ENCODE results near the gene NOTO. TPM values are rescaled to one million over a fixed set of nuclear protein-coding genes. Genes with fewer than 3 reads are reported as not detected.

The NOTO gene
- total and polyA plus RNA-seq, 10 of the 15 experiments (the other 5 are each of a cell fraction or from before 2014, with no cell fraction given): not detected

DNA sequence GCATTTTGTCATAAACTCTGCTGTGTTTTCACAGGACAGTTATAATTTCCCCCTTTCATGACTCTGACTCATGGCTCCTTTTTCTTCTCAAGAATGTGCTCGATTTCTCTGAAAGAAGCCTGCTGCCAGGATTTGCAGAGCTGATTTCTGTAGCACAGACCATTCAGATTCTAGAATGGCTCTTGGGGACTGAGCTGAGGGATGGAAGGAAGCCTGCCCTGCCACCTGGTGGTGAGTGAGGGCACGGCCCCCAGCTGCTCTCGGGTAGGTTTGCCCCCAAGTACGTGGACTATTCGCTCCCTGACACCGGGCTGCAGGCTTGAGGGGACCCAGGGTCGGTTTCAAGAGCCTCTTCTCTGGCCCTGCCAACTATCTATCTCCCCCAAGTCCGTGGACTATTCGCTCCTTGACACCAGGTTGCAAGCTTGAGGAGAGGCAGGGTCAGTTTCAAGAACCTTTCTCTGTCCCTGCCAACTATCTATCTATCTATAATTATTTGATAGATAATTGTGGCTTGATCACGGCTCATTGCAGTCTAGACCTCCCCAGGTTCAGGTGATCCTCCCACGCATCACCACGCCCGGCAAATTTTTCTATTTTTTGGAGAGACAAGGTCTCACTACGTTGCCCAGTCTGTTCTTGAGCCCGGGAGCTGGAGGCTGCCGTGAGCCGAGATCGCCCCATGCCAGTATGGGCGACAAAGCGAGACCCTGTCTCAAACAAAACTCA, 10.2 kb downstream of the NOTO start:
- peak; percentile 92 for FAIRE-seq
- H3K4me3 ChIP-seq: no peak overlapping the region
- TF ChIP-seq, protein P1, sequence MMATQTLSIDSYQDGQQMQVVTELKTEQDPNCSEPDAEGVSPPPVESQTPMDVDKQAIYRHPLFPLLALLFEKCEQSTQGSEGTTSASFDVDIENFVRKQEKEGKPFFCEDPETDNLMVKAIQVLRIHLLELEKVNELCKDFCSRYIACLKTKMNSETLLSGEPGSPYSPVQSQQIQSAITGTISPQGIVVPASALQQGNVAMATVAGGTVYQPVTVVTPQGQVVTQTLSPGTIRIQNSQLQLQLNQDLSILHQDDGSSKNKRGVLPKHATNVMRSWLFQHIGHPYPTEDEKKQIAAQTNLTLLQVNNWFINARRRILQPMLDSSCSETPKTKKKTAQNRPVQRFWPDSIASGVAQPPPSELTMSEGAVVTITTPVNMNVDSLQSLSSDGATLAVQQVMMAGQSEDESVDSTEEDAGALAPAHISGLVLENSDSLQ (IDR thresholded peaks at IDR 0.05): no peak
- no peak for TF ChIP-seq SUZ12 (IDR thresholded peaks at IDR 0.05; ENCODE audit: unreplicated experiment)
- no peak for TF ChIP-seq ZNF622 (IDR thresholded peaks at IDR 0.05)
- 0 out of 2 replicates have a peak, but pooled peaks have one; percentile 7 for TF ChIP-seq NR2C1 (IDR thresholded peaks at IDR 0.05)
- TF ChIP-seq RAD21 (IDR thresholded peaks at IDR 0.05; ENCODE audit: insufficient read depth, low read depth, low read length): peak; percentile 63
- TF ChIP-seq, protein P2, sequence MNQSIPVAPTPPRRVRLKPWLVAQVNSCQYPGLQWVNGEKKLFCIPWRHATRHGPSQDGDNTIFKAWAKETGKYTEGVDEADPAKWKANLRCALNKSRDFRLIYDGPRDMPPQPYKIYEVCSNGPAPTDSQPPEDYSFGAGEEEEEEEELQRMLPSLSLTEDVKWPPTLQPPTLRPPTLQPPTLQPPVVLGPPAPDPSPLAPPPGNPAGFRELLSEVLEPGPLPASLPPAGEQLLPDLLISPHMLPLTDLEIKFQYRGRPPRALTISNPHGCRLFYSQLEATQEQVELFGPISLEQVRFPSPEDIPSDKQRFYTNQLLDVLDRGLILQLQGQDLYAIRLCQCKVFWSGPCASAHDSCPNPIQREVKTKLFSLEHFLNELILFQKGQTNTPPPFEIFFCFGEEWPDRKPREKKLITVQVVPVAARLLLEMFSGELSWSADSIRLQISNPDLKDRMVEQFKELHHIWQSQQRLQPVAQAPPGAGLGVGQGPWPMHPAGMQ (IDR thresholded peaks at IDR 0.05; ENCODE audit: borderline replicate concordance): no peak
- TF ChIP-seq, protein P3, sequence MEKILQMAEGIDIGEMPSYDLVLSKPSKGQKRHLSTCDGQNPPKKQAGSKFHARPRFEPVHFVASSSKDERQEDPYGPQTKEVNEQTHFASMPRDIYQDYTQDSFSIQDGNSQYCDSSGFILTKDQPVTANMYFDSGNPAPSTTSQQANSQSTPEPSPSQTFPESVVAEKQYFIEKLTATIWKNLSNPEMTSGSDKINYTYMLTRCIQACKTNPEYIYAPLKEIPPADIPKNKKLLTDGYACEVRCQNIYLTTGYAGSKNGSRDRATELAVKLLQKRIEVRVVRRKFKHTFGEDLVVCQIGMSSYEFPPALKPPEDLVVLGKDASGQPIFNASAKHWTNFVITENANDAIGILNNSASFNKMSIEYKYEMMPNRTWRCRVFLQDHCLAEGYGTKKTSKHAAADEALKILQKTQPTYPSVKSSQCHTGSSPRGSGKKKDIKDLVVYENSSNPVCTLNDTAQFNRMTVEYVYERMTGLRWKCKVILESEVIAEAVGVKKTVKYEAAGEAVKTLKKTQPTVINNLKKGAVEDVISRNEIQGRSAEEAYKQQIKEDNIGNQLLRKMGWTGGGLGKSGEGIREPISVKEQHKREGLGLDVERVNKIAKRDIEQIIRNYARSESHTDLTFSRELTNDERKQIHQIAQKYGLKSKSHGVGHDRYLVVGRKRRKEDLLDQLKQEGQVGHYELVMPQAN (conservative IDR thresholded peaks at IDR 0.05): no peak
- no peak for TF ChIP-seq HDAC6 (IDR thresholded peaks at IDR 0.05; ENCODE audit: unreplicated experiment)
- TF ChIP-seq SMARCA5 (IDR thresholded peaks at IDR 0.05): peak; percentile 62; the same call in 1 of the 2 replicates
- TF ChIP-seq, protein P4, sequence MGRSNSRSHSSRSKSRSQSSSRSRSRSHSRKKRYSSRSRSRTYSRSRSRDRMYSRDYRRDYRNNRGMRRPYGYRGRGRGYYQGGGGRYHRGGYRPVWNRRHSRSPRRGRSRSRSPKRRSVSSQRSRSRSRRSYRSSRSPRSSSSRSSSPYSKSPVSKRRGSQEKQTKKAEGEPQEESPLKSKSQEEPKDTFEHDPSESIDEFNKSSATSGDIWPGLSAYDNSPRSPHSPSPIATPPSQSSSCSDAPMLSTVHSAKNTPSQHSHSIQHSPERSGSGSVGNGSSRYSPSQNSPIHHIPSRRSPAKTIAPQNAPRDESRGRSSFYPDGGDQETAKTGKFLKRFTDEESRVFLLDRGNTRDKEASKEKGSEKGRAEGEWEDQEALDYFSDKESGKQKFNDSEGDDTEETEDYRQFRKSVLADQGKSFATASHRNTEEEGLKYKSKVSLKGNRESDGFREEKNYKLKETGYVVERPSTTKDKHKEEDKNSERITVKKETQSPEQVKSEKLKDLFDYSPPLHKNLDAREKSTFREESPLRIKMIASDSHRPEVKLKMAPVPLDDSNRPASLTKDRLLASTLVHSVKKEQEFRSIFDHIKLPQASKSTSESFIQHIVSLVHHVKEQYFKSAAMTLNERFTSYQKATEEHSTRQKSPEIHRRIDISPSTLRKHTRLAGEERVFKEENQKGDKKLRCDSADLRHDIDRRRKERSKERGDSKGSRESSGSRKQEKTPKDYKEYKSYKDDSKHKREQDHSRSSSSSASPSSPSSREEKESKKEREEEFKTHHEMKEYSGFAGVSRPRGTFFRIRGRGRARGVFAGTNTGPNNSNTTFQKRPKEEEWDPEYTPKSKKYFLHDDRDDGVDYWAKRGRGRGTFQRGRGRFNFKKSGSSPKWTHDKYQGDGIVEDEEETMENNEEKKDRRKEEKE (IDR thresholded peaks at IDR 0.05): no peak
- 0 out of 2 replicates have a peak, but pooled peaks have one; percentile 13 for TF ChIP-seq TCF3 (IDR thresholded peaks at IDR 0.05; ENCODE audit: borderline replicate concordance, insufficient read depth, low read depth, low read length)
- TF ChIP-seq, protein P5, sequence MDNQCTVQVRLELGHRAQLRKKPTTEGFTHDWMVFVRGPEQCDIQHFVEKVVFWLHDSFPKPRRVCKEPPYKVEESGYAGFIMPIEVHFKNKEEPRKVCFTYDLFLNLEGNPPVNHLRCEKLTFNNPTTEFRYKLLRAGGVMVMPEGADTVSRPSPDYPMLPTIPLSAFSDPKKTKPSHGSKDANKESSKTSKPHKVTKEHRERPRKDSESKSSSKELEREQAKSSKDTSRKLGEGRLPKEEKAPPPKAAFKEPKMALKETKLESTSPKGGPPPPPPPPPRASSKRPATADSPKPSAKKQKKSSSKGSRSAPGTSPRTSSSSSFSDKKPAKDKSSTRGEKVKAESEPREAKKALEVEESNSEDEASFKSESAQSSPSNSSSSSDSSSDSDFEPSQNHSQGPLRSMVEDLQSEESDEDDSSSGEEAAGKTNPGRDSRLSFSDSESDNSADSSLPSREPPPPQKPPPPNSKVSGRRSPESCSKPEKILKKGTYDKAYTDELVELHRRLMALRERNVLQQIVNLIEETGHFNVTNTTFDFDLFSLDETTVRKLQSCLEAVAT (IDR thresholded peaks at IDR 0.05): no peak
- TF ChIP-seq LARP7 (IDR thresholded peaks at IDR 0.05): no peak

More for the DNA sequence above, 10.2 kb downstream of the NOTO start:
- ChIA-PET RAD21 (ENCODE audit: unreplicated experiment) (interaction anchor here (0.6 to 2.8 kb wide), 10 partner anchors 9 to 320 kb away, joined by 3 to 28 read pairs (median 4); partner anchors contain the start of genes CCT7 and PRADC1), SMC1A (ENCODE audit: uncharacterized antibody, unreplicated experiment) (interaction anchor here (0.6 to 2.6 kb wide), 15 partner anchors 8 to 319 kb away, joined by 3 to 24 read pairs (median 4); partner anchors contain the start of gene CCT7), CTCF (interaction anchor here (0.6 to 4.3 kb wide), 48 partner anchors 8 to 517 kb away, joined by 3 to 79 read pairs (median 4); partner anchors contain the start of genes CCT7, EGR4, NOTO and PRADC1), POLR2A (interaction anchor here (0.7 to 2.6 kb wide), 4 partner anchors 22 to 127 kb away, joined by 4 to 14 read pairs (median 5); partner anchors contain the start of genes CCT7 and PRADC1)
- Histone ChIP-seq H3K79me2 (ENCODE audit: control insufficient read depth, insufficient read depth, low read length) (peaks cover 16% of the 10 kb centered on the region), H2AFZ (ENCODE audit: control insufficient read depth, low read depth, low read length) (peak overlapping the region; percentile 72), H3K4me2 (ENCODE audit: control insufficient read depth, insufficient read depth) (no peak overlapping the region), H3K4me1 (ENCODE audit: control insufficient read depth, insufficient read depth, low read length) (peaks cover 8% of the 10 kb centered on the region), H3K9me3 (replicated peaks; ENCODE audit: control insufficient read depth, insufficient read depth, low read length) (no peaks in the 10 kb centered on the region), H3K9ac (ENCODE audit: control insufficient read depth, insufficient read depth, low read length) (no peak overlapping the region), H4K20me1 (ENCODE audit: control insufficient read depth, insufficient read depth) (no peaks in the 10 kb centered on the region), H3K27ac (ENCODE audit: control insufficient read depth, insufficient read depth) (no peak overlapping the region), H3K27me3 (replicated peaks in 1 of 2; ENCODE audit: control insufficient read depth in 2 of 2, insufficient read depth in 2 of 2, low read length in 1 of 2) (no peaks in the 10 kb centered on the region), H3K36me3 (ENCODE audit: control insufficient read depth in 2 of 2, insufficient read depth in 2 of 2, low read length in 1 of 2) (no peaks in the 10 kb centered on the region)
- BruUV-seq (replicated peaks): no TSS peak
- in situ Hi-C loops (cut with MboI): no loop called here
- DNase-seq (ENCODE audit: low read depth, low spot score) (no peak), ATAC-seq (peak; percentile 86)
- intact Hi-C loops (cut with micrococcal nuclease; ENCODE audit: unreplicated experiment): loop anchor here (1.0 kb wide), 1 partner anchor 127 kb away; no protein-coding TSS in a partner anchor
- WGBS (ENCODE audit: insufficient coverage, insufficient replicate concordance, low lambda C conversion rate, missing lambda C conversion rate): 37% methylated on average over 20 of the region's 20 CpGs

All from GM12878 (cell line).